Measurements from ENCODE around the gene ARHGAP18.

The ARHGAP18 gene

DNA sequence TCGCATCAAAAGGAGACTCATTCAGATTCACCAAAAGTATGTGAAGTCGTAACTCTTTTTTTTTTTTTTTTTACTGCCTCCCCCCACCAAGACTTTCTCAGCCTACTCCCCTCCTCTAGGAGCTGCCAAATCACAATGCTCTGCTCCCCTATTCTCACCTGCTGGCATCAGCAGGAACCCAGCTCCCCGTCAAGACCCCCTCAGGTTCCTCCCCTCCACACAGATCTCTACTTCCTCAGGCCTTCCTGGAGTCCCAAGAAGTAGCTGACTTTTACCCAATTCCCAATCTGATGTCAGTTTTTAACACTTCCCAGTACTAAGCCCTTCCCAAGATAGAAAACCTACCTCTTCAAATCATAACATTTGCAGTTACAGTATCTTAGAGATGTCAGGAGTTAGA, 39.3 kb downstream of the ARHGAP18 start:
- no peak for DNase-seq (ENCODE audit: low read depth)

GRCh38 chr6:129667621-129668020, 42.4 kb downstream of the ARHGAP18 start:
- no peak for DNase-seq (ENCODE audit: low read depth)

DNA sequence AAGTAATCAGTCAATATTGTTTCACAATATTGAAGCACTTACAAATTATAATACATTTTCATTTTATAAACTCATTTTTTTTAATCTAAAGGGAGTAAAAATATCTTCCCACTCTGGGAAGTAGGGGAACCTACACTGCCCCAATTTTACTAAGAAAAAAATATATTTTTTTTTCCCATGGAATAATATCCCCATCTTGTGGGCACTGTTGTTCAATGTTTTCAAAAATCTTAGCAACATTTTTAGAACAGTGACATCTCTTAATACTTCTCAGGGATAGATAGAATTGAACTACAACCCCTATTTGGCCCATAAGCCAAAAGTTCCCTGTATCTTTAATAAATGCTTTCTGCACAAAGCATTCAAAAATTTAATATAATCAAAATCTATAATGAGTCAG, 42.9 kb downstream of the ARHGAP18 start:
- DNase-seq (ENCODE audit: low read depth), result no peak

DNA sequence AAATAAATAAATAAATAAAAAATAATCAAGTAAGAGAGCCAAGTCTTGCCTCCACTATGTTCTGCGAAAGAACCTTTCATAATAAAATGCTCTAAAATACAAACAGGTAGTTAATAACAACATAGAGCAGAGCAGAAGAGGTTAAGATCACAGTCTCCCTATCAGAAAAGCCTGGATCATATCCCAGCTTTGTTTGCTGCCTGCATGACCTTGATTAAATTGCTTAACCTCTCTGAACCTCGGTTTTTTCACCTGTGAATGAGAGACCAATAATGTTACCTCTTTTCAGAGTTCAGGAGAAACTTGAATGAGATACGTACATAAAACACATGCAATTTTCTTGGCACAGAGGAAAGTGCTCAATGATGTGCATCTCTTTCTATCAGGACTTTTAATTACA, 44.4 kb downstream of the ARHGAP18 start:
- DNase-seq (ENCODE audit: low read depth), result no peak

GRCh38 chr6:129663531-129663930, 46.4 kb downstream of the ARHGAP18 start:
- DNase-seq (ENCODE audit: low read depth), result no peak

- peak; percentile 71 for DNase-seq (ENCODE audit: low read depth)
Observed at GRCh38 chr6:129662980-129663431, 47.0 kb downstream of the ARHGAP18 start.

DNA sequence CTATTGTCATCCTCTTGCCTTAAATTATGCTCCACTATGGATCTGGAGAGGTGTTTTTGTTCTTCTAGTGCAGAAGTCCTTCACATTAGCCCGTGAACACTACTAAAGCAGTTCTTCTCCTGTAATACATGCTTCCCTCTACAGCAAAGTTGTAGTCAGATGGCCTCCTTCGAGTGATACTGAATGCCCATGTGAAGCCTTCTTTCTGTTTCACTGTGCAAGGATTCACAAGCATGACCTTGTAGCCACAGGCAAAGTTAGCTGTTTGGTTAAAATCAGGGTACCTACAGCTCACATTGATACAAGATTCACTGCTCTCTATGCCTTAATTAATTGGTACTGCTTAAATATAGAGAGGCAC, 47.6 kb downstream of the ARHGAP18 start:
- no peak for DNase-seq (ENCODE audit: low read depth)

GRCh38 chr6:129661536-129662405, 48.2 kb downstream of the ARHGAP18 start:
- no peak for DNase-seq (ENCODE audit: low read depth)

- no peak for DNase-seq (ENCODE audit: low read depth)
Observed at GRCh38 chr6:129660346-129660676, 49.7 kb downstream of the ARHGAP18 start.

DNA sequence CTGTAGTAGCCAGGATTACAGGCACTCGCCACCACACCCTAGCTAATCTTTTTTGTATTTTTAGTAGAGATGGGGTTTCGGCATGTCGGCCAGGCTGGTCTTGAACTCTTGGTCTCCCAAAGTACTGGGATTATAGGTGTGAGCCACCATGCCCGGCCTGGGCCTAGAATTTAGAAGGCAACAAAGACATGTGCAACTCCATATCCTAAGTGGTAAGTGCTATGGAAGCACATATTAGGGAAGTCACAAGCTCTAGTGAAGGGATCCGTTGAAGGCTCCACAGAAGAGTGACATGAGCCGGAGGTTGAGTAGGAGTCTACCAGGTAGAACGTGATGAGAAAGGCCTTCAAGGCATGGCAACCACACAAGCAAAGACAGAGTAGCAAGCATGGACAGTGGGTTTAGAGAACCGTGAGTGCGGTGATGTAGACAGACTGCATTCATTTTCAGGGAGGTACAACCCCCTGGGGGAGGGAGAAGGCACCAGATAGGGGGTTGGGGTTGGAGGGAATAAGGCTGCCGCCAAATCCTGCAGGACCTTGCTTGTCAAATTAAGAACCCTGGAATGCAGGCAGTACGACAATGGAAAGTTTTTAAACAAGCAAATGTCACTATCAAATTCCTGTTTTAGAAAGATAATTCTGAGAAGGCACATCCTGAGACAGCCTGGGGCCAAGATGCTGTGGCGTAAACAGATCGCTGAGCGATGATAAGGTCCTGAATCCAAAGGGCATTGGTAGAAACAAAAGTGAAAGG, 50.2 kb downstream of the ARHGAP18 start:
- DNase-seq (ENCODE audit: low read depth), result no peak

DNA sequence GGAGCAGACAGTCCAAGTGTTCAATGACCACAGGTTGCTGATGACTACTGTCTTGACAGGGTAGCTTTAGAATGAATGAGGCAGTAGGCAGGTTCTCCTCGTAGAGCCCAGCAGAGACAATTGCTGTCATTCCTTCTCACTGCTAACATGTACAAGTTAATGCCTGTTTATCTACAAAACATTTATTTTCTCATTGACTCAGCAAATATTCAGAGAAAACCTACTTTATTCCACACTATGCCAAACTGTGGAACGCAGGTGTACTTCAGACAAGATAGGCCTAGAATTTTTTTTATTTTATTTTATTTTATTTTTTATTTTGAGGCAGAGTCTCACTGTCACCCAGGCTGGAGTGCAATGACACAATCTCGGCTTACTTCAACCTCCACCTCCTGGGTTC, 50.8 kb downstream of the ARHGAP18 start:
- no peak for DNase-seq (ENCODE audit: low read depth)

GRCh38 chr6:129657483-129657882, 52.5 kb downstream of the ARHGAP18 start:
- DNase-seq (ENCODE audit: low read depth), result no peak

GRCh38 chr6:129655334-129655733, 54.6 kb downstream of the ARHGAP18 start:
- DNase-seq (ENCODE audit: low read depth), result no peak

DNA sequence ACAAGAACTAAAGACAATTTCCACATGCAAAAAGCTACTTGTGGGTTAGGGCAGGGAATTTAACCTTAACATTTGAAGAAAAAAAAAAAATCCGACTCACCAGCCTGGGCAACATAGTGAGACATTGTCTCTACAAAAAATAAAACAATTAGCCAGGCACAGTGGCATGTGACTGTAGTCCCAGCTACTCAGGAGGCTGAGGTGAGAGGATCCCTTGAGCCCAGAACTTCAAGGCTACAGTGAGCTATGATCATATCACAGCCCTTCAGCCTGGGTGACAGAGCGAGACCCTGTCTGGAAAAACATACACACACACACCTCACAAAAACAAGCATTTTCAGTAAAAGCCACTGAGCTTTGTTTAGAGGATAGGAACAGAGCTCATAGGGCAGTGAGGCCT, 56.2 kb downstream of the ARHGAP18 start:
- DNase-seq (ENCODE audit: low read depth), result no peak

DNA sequence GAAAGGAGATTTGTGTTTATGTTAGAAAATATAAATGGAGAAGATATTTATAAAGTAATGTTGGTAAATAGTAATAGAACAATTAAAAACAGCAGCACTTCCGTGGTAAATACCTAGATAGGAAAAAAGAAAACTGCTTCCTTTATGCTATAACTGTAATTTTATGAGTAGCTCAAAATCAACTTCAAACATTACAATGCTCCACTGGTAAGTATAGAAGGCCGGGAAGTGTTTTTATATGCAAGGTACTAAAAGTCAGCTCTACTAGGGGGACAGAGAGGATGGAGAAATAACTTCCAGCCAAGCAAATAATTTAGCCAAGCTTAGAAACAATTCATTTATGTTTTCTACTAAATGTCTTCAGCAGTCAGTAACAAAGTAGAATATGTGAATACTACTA, 56.7 kb downstream of the ARHGAP18 start:
- DNase-seq (ENCODE audit: low read depth), result no peak

GRCh38 chr6:129651291-129651691, 58.7 kb downstream of the ARHGAP18 start:
- DNase-seq (ENCODE audit: low read depth), result no peak

- DNase-seq (ENCODE audit: low read depth), result no peak
Observed at GRCh38 chr6:129648819-129649491, 61.0 kb downstream of the ARHGAP18 start.

- no peak for DNase-seq (ENCODE audit: low read depth)
Observed at GRCh38 chr6:129647044-129647443, 62.9 kb downstream of the ARHGAP18 start.

GRCh38 chr6:129646642-129647041, 63.3 kb downstream of the ARHGAP18 start:
- no peak for DNase-seq (ENCODE audit: low read depth)

DNA sequence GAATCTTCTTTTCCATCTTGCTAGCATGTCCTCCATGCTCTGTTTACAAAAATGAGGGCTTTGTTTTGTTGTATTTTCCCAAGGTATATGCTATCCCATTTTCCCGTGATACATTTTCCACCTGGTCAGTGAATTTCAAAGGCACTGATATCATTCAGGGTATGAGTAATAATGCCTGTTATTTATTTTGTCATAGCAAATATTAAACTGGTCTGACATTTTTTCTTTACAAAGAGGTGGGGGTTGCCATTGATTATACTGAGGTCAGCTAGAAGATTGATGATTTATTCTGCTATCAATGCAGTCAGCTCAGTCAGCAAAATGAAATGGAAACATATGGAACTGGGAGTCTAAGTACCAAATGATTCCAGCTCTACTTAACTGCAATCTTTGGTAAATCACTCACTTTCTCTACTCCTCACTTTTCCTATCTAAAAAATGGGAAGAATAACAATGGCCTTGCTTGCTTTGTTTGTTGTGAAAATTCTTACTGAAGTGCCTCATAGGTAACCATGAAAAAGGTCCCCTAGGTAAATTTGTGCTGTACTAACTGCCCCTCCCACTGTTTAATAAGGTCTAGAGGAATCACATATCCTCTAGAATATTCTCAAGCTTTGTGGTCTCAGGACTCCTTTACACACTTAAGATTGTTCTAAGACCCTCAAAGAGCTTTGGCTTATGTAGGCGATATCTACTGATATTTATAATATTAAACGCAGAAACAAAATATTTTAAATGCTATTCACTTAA, 64.0 kb downstream of the ARHGAP18 start:
- no peak for DNase-seq (ENCODE audit: low read depth)

DNA sequence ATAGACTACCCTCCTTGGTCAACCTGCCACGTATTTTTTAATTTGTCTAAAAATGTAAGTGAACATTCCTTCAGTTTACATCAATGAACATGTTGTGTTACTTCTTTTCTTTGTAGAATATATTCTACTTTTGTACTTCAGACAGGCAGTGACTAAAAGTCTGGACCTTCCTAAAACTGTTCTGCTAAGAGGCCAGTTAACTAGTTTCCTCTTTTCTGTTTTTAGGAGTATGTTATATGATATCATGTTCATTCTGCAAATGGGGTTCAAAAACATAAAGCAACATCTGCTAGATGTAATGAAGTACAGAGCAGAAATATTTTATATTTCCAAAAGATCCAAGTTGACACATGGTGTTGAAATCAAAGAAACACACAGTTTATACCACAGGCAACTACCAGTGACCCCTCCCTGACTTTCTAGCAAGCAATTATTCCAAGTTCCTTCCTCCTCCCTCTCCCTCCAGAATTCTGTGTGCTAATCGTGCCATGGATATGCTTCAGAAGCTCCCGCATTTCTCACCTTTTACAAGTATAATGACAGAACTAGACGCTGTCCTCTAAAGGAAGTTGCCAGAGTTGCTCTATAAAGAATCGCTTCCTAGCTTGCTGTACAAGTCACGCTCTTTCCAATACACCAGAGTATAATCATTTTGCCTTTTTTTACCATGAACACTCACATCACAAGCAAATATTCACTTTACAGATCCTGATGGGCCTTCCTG, 64.7 kb downstream of the ARHGAP18 start:
- no peak for DNase-seq (ENCODE audit: low read depth)
